Neuronal stem cell (in vitro differentiated cells): Measurements from ENCODE around the gene GPR17.
A peak's percentile ranks its signal among the peaks of the same experiment; 100 is the strongest.

Experiments
- DNase-seq: peaks from one replicate; pipeline ENCODE4 v3.0.0-alpha.2; 2013; ENCODE audit warnings: low spot score
- H2AFZ ChIP-seq: one replicate; pipeline ENCODE4 v1.6.1; 2013; ENCODE audit warnings: mild to moderate bottlenecking, low read length, inconsistent platforms
- H2AK5ac ChIP-seq: 2 replicates; pipeline ENCODE4 v1.6.1; 2013; ENCODE audit warnings: low read depth, mild to moderate bottlenecking, inconsistent platforms, low read length, moderate library complexity, mixed read lengths
- H2BK120ac ChIP-seq: 2 replicates; pipeline ENCODE4 v1.6.1; 2013; ENCODE audit warnings: low read depth, mild to moderate bottlenecking, inconsistent platforms, low read length, moderate library complexity, mixed read lengths
- H2BK12ac ChIP-seq: one replicate; pipeline ENCODE4 v1.6.1; 2013; ENCODE audit warnings: low read length, inconsistent platforms
- H2BK15ac ChIP-seq: 2 replicates; pipeline ENCODE4 v1.6.1; 2013; ENCODE audit warnings: mild to moderate bottlenecking, low read length, inconsistent platforms, mixed read lengths
- H2BK5ac ChIP-seq: one replicate; pipeline ENCODE4 v1.6.1; 2013; ENCODE audit warnings: inconsistent platforms, mild to moderate bottlenecking, low read length, moderate library complexity
- H3K14ac ChIP-seq: one replicate; pipeline ENCODE4 v1.6.1; 2013; ENCODE audit warnings: low read length, inconsistent platforms
- H3K18ac ChIP-seq: 2 replicates; pipeline ENCODE4 v1.6.1; 2013; ENCODE audit warnings: low read length, inconsistent platforms
- H3K23ac ChIP-seq: 2 replicates; pipeline ENCODE4 v1.6.1; 2013; ENCODE audit warnings: low read depth, mild to moderate bottlenecking, mixed read lengths, low read length, inconsistent platforms; ENCODE audit not compliant: poor library complexity
- H3K27ac ChIP-seq: replicated peaks from 3 replicates; pipeline ENCODE4 v1.5.1; 2013; ENCODE audit warnings: low read length, inconsistent platforms
- H3K27me3 ChIP-seq, 3 experiments: 2 replicates each; pipeline ENCODE4 v1.6.1; 2013; ENCODE audit warnings: low read length in 3 of 3, mild to moderate bottlenecking in 2 of 3, inconsistent platforms in 1 of 3, low read depth in 1 of 3, mixed read lengths in 1 of 3, moderate library complexity in 1 of 3; ENCODE audit not compliant: control insufficient read depth in 3 of 3, insufficient read depth in 3 of 3
- H3K36me3 ChIP-seq, 2 donors: replicated peaks in 1 of 2; 2 replicates each; pipeline ENCODE4 v1.6.1; 2013; ENCODE audit warnings: low read length in 2 of 2; ENCODE audit not compliant: control insufficient read depth in 2 of 2, insufficient read depth in 2 of 2
- H3K4ac ChIP-seq: 2 replicates; pipeline ENCODE4 v1.6.1; 2013; ENCODE audit warnings: inconsistent platforms, mild to moderate bottlenecking, low read length, moderate library complexity
- H3K4me1 ChIP-seq, 2 donors: 1 replicate in 1 of 2; 2 replicates in 1 of 2; pipeline ENCODE4 v1.6.1; 2013; ENCODE audit warnings: low read length in 2 of 2, low read depth in 1 of 2; ENCODE audit not compliant: control insufficient read depth in 2 of 2, insufficient read depth in 1 of 2
- H3K4me2 ChIP-seq: one replicate; pipeline ENCODE4 v1.6.1; 2013; ENCODE audit warnings: mild to moderate bottlenecking, low read length, inconsistent platforms; ENCODE audit not compliant: insufficient read depth, poor library complexity, severe bottlenecking
- H3K4me3 ChIP-seq, 2 donors: 2 replicates each; pipeline ENCODE4 v1.5.1; 2013; ENCODE audit warnings: low read length in 2 of 2, mild to moderate bottlenecking in 2 of 2, inconsistent platforms in 1 of 2, moderate library complexity in 1 of 2
- H3K79me1 ChIP-seq: one replicate; pipeline ENCODE4 v1.6.1; 2013; ENCODE audit warnings: low read depth, mild to moderate bottlenecking, inconsistent platforms, low read length, moderate library complexity
- H3K9ac ChIP-seq: one replicate; pipeline ENCODE4 v1.6.1; 2013; ENCODE audit warnings: mild to moderate bottlenecking, low read depth, low read length, inconsistent platforms; ENCODE audit not compliant: poor library complexity
- H3K9me3 ChIP-seq, 2 donors: replicated peaks in 1 of 2; 2 replicates each; pipeline versions ENCODE3 to v1.6.1; 2013; ENCODE audit warnings: low read length in 2 of 2, mild to moderate bottlenecking in 2 of 2, inconsistent platforms in 1 of 2, low read depth in 1 of 2, mixed read lengths in 1 of 2, moderate library complexity in 1 of 2; ENCODE audit not compliant: control insufficient read depth in 2 of 2, insufficient read depth in 1 of 2
- H4K8ac ChIP-seq: one replicate; pipeline ENCODE4 v1.6.1; 2013; ENCODE audit warnings: low read depth, mild to moderate bottlenecking, inconsistent platforms, low read length, moderate library complexity
- H4K91ac ChIP-seq: one replicate; pipeline ENCODE4 v1.6.1; 2013; ENCODE audit warnings: low read length, low read depth, mild to moderate bottlenecking, inconsistent platforms; ENCODE audit not compliant: poor library complexity
- WGBS, 2 donors: extraction: QIAGEN DNeasy Blood & Tissue Kit; methylation state at CpG; one replicate each; pipeline ENCODE4 v1.1.7; 2013; ENCODE audit warnings: missing lambda C conversion rate in 2 of 2, mixed read lengths in 1 of 2; ENCODE audit not compliant: insufficient read length in 2 of 2, insufficient replicate concordance in 1 of 2; ENCODE audit errors: extremely low coverage in 2 of 2; 5-methylcytosine and 5-hydroxymethylcytosine counted together

GPR17 gene

GRCh38 chr2:127649100-127649611, 3.2 kb downstream of the GPR17 start:
- Histone ChIP-seq H3K4me2 (no peak overlapping the region), H3K79me1 (no peaks in the 10 kb centered on the region), H2BK15ac (no peak overlapping the region), H3K9me3 (peaks cover 0 to 2% of the 10 kb centered on the region in 2 donors), H2BK5ac (no peak overlapping the region), H3K14ac (no peak overlapping the region), H3K4ac (no peak overlapping the region), H2BK120ac (no peak overlapping the region), H3K23ac (no peak overlapping the region), H3K18ac (no peak overlapping the region), H3K4me1 (peaks cover 12 to 14% of the 10 kb centered on the region in 2 donors), H3K9ac (no peak overlapping the region), H3K36me3 (no peaks in the 10 kb centered on the region), H4K8ac (no peak overlapping the region), H2AK5ac (no peak overlapping the region), H3K4me3 (no peak overlapping the region), H3K27ac (no peak overlapping the region), H4K91ac (no peak overlapping the region), H3K27me3 (peaks cover 0 to 2% (median 2%) of the 10 kb centered on the region in 3 experiments), H2BK12ac (no peak overlapping the region), H2AFZ (peak overlapping the region; percentile 89)
- whole genome bisulfite sequencing, 2 donors, result no CpG with 5 or more reads among the region's 12 CpGs
- DNase-seq, result no peak

GRCh38 chr2:127649684-127650040, 3.7 kb downstream of the GPR17 start:
- no peak overlapping the region for H3K4me2 ChIP-seq
- H3K27ac ChIP-seq, result no peak overlapping the region
- H3K4me3 ChIP-seq, result no peak overlapping the region
- H3K9ac ChIP-seq, result no peak overlapping the region
- peaks cover 12% of the 10 kb centered on the region in 2 donors for H3K4me1 ChIP-seq
- H3K79me1 ChIP-seq, result no peaks in the 10 kb centered on the region
- H4K8ac ChIP-seq, result no peak overlapping the region
- peak; percentile 80 for DNase-seq
- H3K14ac ChIP-seq, result no peak overlapping the region
- peaks cover 0 to 3% (median 2%) of the 10 kb centered on the region in 3 experiments for H3K27me3 ChIP-seq
- WGBS, 2 donors, result no CpG with 5 or more reads among the region's 7 CpGs
- H2BK12ac ChIP-seq, result peak overlapping the region; percentile 77
- H3K9me3 ChIP-seq, result peaks cover 0 to 2% of the 10 kb centered on the region in 2 donors
- H2BK120ac ChIP-seq, result peak overlapping the region; percentile 77
- H2AK5ac ChIP-seq, result peak overlapping the region; percentile 77
- peak overlapping the region; percentile 89 for H2AFZ ChIP-seq
- H3K36me3 ChIP-seq, result no peaks in the 10 kb centered on the region
- no peak overlapping the region for H2BK5ac ChIP-seq
- peak overlapping the region; percentile 61 for H3K23ac ChIP-seq
- no peak overlapping the region for H4K91ac ChIP-seq
- H2BK15ac ChIP-seq, result peak overlapping the region; percentile 28
- no peak overlapping the region for H3K4ac ChIP-seq
- peak overlapping the region; percentile 73 for H3K18ac ChIP-seq

GRCh38 chr2:127650041-127650784, 4.3 kb downstream of the GPR17 start:
- Histone ChIP-seq H3K4ac (no peak overlapping the region), H3K79me1 (no peaks in the 10 kb centered on the region), H4K8ac (no peak overlapping the region), H3K18ac (peak overlapping the region; percentile 73), H2BK120ac (peak overlapping the region; percentile 77), H3K36me3 (no peaks in the 10 kb centered on the region), H2AK5ac (peak overlapping the region; percentile 93), H2AFZ (no peak overlapping the region), H4K91ac (peak overlapping the region; percentile 76), H2BK5ac (no peak overlapping the region), H2BK12ac (peak overlapping the region; percentile 77), H3K9me3 (peaks cover 0 to 2% of the 10 kb centered on the region in 2 donors), H3K27me3 (peaks cover 0 to 4% (median 2%) of the 10 kb centered on the region in 3 experiments), H2BK15ac (peak overlapping the region; percentile 69), H3K4me3 (no peak overlapping the region), H3K9ac (no peak overlapping the region), H3K23ac (peak overlapping the region; percentile 61), H3K4me2 (no peak overlapping the region), H3K14ac (no peak overlapping the region), H3K27ac (no peak overlapping the region), H3K4me1 (peaks cover 13 to 17% of the 10 kb centered on the region in 2 donors)
- DNase-seq, result no peak
- WGBS, 2 donors, result no CpG with 5 or more reads among the region's 17 CpGs

- peak overlapping the region; percentile 89 for H2BK5ac ChIP-seq
- H2BK15ac ChIP-seq, result peak overlapping the region; percentile 69
- peak overlapping the region; percentile 13 for H3K4ac ChIP-seq
- peaks cover 9 to 18% of the 10 kb centered on the region in 2 donors for H3K4me1 ChIP-seq
- peak overlapping the region; percentile 87 for H4K91ac ChIP-seq
- no peak overlapping the region for H4K8ac ChIP-seq
- H3K4me2 ChIP-seq, result no peak overlapping the region
- no peak overlapping the region for H3K9ac ChIP-seq
- H3K23ac ChIP-seq, result peak overlapping the region; percentile 94
- H3K18ac ChIP-seq, result peak overlapping the region; percentile 89
- H2AK5ac ChIP-seq, result peak overlapping the region; percentile 93
- no peak overlapping the region for H2BK120ac ChIP-seq
- peak overlapping the region; percentile 82 for H2BK12ac ChIP-seq
- H3K79me1 ChIP-seq, result no peaks in the 10 kb centered on the region
- DNase-seq, result no peak
- H3K14ac ChIP-seq, result peak overlapping the region; percentile 84
- H3K36me3 ChIP-seq, result no peaks in the 10 kb centered on the region
- peaks cover 0 to 2% of the 10 kb centered on the region in 2 donors for H3K9me3 ChIP-seq
- H3K27me3 ChIP-seq, result peaks cover 0 to 7% (median 2%) of the 10 kb centered on the region in 3 experiments
- WGBS, 2 donors, result no CpG with 5 or more reads among the region's 28 CpGs
- H2AFZ ChIP-seq, result peak overlapping the region; percentile 21
- H3K4me3 ChIP-seq, result no peak overlapping the region
- H3K27ac ChIP-seq, result no peak overlapping the region
Observed at GRCh38 chr2:127650785-127651380, 4.9 kb downstream of the GPR17 start.
